Ectodermal cell (in vitro differentiated cells): ENCODE results near the gene OR8D2.
"Not testable (repeated sequence)": the region's sequence is repeated elsewhere in the genome, so short reads cannot be mapped to it uniquely, and the experiment has no call there.

Source experiments
- H3K27ac ChIP-seq: 2 replicates; pipeline ENCODE4 v1.7.0; 2013; ENCODE audit warnings: mild to moderate bottlenecking, low read depth, low read length; ENCODE audit not compliant: insufficient read depth, poor library complexity, severe bottlenecking
- H3K27me3 ChIP-seq: 2 replicates; pipeline ENCODE4 v1.7.0; 2013; ENCODE audit warnings: mild to moderate bottlenecking, low read length; ENCODE audit not compliant: insufficient read depth, control insufficient read depth, poor library complexity, severe bottlenecking
- H3K36me3 ChIP-seq: one replicate; pipeline ENCODE4 v1.7.0; 2013; ENCODE audit warnings: low read length; ENCODE audit not compliant: control insufficient read depth, insufficient read depth
- H3K4me1 ChIP-seq: one replicate; pipeline ENCODE4 v1.7.0; 2013; ENCODE audit warnings: low read length; ENCODE audit not compliant: control insufficient read depth, insufficient read depth
- H3K4me3 ChIP-seq: 2 replicates; pipeline ENCODE4 v1.7.0; 2013; ENCODE audit warnings: low read depth, low read length, control low read depth; ENCODE audit not compliant: insufficient read depth
- H3K9me3 ChIP-seq: 2 replicates; pipeline ENCODE4 v1.7.0; 2013; ENCODE audit warnings: mild to moderate bottlenecking, low read length, moderate library complexity; ENCODE audit not compliant: control insufficient read depth
- WGBS, 2 experiments: methylation state at CpG; one replicate each; pipeline ENCODE4 v1.1.7; 2013; ENCODE audit warnings: missing lambda C conversion rate in 2 of 2; 5-methylcytosine and 5-hydroxymethylcytosine counted together

The OR8D2 gene

DNA sequence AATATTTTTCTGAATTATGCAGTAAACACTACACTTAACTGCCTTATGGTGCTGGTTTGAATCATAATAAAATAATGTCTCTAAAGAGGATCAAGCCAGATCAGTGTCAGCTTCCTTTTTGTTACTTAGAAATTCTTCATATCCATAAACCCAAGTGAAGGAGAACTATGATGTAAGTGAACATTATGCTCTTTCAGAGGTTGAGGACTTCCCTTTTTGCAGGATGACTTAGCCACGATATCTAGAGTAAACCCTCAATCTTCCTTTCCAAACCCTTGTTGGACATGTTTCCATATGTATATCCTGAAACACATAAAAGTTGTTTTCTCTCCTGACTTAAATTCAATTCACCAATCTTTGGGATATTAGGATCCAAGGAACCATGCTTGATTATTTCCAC, 25.3 kb downstream of the OR8D2 start:
- H3K36me3 ChIP-seq = no peaks in the 10 kb centered on the region
- no peaks in the 10 kb centered on the region for H3K9me3 ChIP-seq
- H3K27me3 ChIP-seq = no peaks in the 10 kb centered on the region
- 86 to 100% methylated on average over 1 of the region's 1 CpG for WGBS, 2 experiments
- no peak overlapping the region for H3K4me3 ChIP-seq
- H3K27ac ChIP-seq = no peak overlapping the region
- H3K4me1 ChIP-seq = no peaks in the 10 kb centered on the region

DNA sequence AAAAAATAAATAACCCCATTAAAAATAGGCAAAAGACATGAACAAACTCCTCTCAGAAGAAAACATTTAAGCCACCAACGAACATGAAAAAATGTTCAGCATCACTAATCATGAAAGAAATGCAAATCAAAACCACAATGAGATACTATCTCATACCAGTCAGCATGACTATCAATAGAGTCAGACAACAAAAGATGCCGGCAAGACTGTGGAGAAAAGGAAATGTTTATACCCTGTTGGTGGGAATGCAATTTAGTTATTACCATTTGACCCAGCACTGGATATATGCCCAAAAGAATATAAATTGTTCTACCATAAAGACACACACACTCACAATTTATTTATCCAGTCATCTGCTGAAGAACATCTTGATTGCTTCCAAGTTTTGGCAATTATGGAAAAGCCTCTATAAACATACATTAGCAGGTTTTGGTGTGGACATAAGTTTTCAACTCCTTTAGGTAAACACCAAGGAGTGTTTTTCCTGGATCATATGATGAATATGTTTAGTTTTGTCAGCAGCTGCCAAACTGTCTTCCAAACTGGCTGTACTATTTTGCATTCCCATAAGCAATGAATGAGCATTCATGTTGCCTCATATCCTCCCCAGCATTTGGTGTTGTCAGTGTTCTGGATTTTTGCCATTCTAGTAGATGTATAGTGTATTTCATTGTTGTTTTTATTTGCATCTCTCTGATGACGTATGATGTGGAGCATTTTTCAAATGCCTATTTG, 34.2 kb downstream of the OR8D2 start:
- WGBS, 2 experiments = 82 to 87% methylated on average over 2 to 3 of the region's 3 CpGs
- H3K9me3 ChIP-seq = no peaks in the 10 kb centered on the region
- no peak overlapping the region for H3K27ac ChIP-seq

DNA sequence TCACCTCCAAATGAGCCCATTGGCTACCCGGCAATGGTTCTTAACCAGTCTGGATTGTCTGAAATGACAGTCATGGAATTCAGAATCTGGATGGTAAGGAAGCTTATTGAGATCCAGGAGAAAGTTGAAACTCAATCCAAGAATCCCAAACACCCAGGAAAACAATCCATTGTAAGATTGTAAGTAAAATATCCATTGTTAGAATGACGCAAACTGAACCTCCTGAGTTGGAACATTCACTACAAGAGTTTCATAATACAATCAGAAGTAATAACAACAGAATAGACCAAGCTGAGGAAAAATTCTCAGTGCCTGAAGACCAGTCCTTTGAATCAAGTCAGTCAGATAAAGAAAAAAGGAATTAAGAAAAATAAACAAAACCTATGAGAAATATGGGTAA, 41.7 kb downstream of the OR8D2 start:
- Histone ChIP-seq H3K27me3 (no peaks in the 10 kb centered on the region), H3K4me1 (no peaks in the 10 kb centered on the region), H3K9me3 (no peaks in the 10 kb centered on the region), H3K4me3 (no peak overlapping the region), H3K36me3 (no peaks in the 10 kb centered on the region), H3K27ac (no peak overlapping the region)
- WGBS, 2 experiments = 70 to 94% methylated on average over 2 of the region's 2 CpGs

More for the DNA sequence above, 34.2 kb downstream of the OR8D2 start:
- Histone ChIP-seq H3K4me1 (no peaks in the 10 kb centered on the region), H3K27me3 (no peaks in the 10 kb centered on the region), H3K4me3 (no peak overlapping the region), H3K36me3 (no peaks in the 10 kb centered on the region)

DNA sequence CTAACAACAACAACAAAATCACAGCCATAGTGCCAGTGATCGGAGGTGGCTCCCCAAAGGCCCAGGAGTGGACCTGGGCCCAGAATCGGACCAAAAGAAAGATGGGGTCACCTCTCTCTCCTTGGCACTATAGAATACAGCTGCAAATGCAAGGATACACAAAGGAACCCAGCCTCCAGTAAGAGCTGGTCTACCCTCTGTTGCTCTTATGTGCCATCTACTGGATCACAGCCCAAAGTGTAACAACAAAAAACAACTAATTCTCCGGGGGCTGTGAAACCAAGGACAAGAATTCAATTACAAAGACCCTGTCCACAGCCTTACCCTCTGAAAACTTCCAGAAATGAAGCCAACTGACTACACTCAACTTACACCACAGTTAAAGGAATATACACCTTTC, 42.2 kb downstream of the OR8D2 start:
- Histone ChIP-seq H3K27ac (no peak overlapping the region), H3K27me3 (no peaks in the 10 kb centered on the region), H3K36me3 (no peaks in the 10 kb centered on the region), H3K4me1 (no peaks in the 10 kb centered on the region), H3K9me3 (no peaks in the 10 kb centered on the region), H3K4me3 (no peak overlapping the region)
- WGBS, 2 experiments = 71 to 76% methylated on average over 3 of the region's 3 CpGs

DNA sequence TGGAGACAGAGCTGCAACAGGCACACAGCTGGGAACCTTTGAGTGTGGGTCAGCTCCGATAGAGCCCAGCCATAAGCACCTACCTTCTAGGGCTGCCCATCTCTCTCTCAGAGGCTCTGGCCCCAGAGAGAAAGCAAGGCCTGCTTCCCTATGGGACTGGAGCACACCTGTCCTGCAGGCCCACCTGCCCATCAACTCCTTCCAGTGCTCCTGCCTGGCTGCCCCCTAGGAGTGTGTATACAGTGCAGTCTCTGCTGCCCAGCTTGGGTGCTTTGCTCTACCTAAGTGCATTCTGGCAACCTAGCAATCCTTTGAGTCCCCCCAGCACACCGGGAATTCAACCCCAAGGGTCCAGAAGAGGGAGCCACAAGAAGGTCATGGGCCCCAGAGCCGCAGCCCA, 42.8 kb downstream of the OR8D2 start:
- WGBS, 2 experiments = 87 to 91% methylated on average over 3 of the region's 3 CpGs
- Histone ChIP-seq H3K27ac (no peak overlapping the region), H3K27me3 (no peaks in the 10 kb centered on the region), H3K36me3 (no peaks in the 10 kb centered on the region), H3K4me1 (no peaks in the 10 kb centered on the region), H3K4me3 (no peak overlapping the region), H3K9me3 (no peaks in the 10 kb centered on the region)

DNA sequence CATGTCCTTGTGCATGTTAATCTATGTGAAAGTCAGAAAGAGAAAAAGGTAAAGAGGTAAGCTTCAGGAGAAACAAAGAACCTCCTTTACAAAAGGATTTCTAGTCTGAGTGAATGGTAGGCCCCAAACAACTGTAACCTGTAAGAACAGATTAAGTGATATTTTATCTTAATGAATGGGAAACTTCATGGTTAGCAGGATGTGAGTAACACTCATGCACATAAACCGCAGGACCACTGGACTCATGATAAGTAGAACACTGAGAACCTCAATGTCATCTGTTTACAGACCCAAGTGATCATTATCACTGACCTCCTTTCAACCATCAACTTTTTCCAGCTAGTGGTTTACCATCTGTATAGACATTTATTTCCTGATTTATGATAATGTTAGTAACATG, 43.9 kb downstream of the OR8D2 start:
- no peaks in the 10 kb centered on the region for H3K27me3 ChIP-seq
- no peaks in the 10 kb centered on the region for H3K36me3 ChIP-seq
- WGBS, 2 experiments = 93 to 94% methylated on average over 1 of the region's 1 CpG
- H3K4me3 ChIP-seq = no peak overlapping the region
- H3K4me1 ChIP-seq = no peaks in the 10 kb centered on the region
- no peak overlapping the region for H3K27ac ChIP-seq
- H3K9me3 ChIP-seq = no peaks in the 10 kb centered on the region

DNA sequence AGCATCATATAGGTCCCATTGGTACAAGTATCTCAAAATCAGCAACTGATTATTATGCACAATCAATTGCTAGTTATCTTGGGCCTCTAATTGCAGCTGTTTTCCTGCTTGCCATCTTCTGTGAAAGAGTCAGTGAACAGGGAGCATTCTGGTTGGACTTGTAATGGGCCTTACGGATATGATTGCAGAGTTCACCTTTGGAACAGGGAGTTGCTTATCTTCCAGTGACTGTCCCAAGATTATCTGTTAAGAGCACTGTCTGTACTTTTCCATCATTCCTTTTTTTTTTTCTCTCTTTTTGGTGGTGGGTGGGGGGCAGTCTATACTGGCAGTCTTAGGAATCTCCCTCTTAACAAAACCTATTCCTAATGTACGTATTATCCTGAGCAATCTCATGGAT, 46.0 kb downstream of the OR8D2 start:
- no peaks in the 10 kb centered on the region for H3K36me3 ChIP-seq
- H3K27ac ChIP-seq = no peak overlapping the region
- 87 to 95% methylated on average over 2 of the region's 2 CpGs for WGBS, 2 experiments

DNA sequence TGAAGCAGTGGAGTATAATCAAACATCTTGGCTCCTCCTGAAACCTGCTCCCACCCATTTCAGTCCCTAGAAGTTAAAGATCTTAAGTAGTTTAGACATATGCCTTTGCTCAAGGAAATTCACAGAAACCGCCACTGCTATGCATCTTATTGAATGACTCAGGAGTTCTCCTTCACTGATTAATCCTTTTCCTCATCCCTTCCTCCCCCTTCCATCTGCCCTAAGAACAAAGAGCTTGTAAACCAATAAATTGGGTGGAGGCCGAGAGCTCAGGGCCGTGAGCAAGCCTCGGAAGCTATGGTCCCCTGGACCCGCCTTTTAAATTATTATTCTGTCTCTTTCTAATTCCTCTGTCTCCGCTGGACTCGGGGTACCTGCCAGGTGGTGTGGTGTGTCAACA, 49.1 kb downstream of the OR8D2 start:
- H3K27me3 ChIP-seq, H3K36me3 ChIP-seq, H3K27ac ChIP-seq, H3K4me3 ChIP-seq, H3K9me3 ChIP-seq, H3K4me1 ChIP-seq: not testable (repeated sequence)
- WGBS, 2 experiments = 63 to 72% methylated on average over 5 to 7 of the region's 7 CpGs

More for the DNA sequence above, 46.0 kb downstream of the OR8D2 start:
- Histone ChIP-seq H3K27me3 (no peaks in the 10 kb centered on the region), H3K9me3 (no peaks in the 10 kb centered on the region), H3K4me3 (no peak overlapping the region), H3K4me1 (no peaks in the 10 kb centered on the region)
